ENCODE results near the gene SLC26A4.

Gene SLC26A4

GRCh38 chr7:107693396-107693795, 32.8 kb downstream of the SLC26A4 start:
- no peak for DNase-seq (ENCODE audit: low read depth)
- no peak overlapping the region for H3K4me3 ChIP-seq (ENCODE audit: low read length)

GRCh38 chr7:107694386-107694785, 33.8 kb downstream of the SLC26A4 start:
- no peak overlapping the region for H3K4me3 ChIP-seq (ENCODE audit: low read length)
- peak; percentile 58 for DNase-seq (ENCODE audit: low read depth)
- TF ChIP-seq CTCF (conservative IDR thresholded peaks at IDR 0.05; ENCODE audit: low read length), result no peak

More at GRCh38 chr7:107693396-107693795, 32.8 kb downstream of the SLC26A4 start:
- no peak for TF ChIP-seq CTCF (conservative IDR thresholded peaks at IDR 0.05; ENCODE audit: low read length)

- no peak overlapping the region for H3K4me3 ChIP-seq (ENCODE audit: low read length)
- no peak for TF ChIP-seq CTCF (conservative IDR thresholded peaks at IDR 0.05; ENCODE audit: low read length)
- DNase-seq (ENCODE audit: low read depth), result peak; percentile 27
Observed at GRCh38 chr7:107696330-107696946, 35.8 kb downstream of the SLC26A4 start.

- no peak overlapping the region for H3K4me3 ChIP-seq (ENCODE audit: low read length)
- DNase-seq (ENCODE audit: low read depth), result no peak
- no peak for TF ChIP-seq CTCF (conservative IDR thresholded peaks at IDR 0.05; ENCODE audit: low read length)
Observed at GRCh38 chr7:107697321-107698049, 36.9 kb downstream of the SLC26A4 start.

GRCh38 chr7:107700570-107700969, 39.9 kb downstream of the SLC26A4 start:
- peak; percentile 22 for DNase-seq (ENCODE audit: low read depth)
- TF ChIP-seq CTCF (conservative IDR thresholded peaks at IDR 0.05; ENCODE audit: low read length), result no peak
- no peak overlapping the region for H3K4me3 ChIP-seq (ENCODE audit: low read length)

GRCh38 chr7:107701191-107701590, 40.6 kb downstream of the SLC26A4 start:
- no peak for TF ChIP-seq CTCF (conservative IDR thresholded peaks at IDR 0.05; ENCODE audit: low read length)
- no peak for DNase-seq (ENCODE audit: low read depth)
- H3K4me3 ChIP-seq (ENCODE audit: low read length), result no peak overlapping the region

- no peak overlapping the region for H3K4me3 ChIP-seq (ENCODE audit: low read length)
- no peak for TF ChIP-seq CTCF (conservative IDR thresholded peaks at IDR 0.05; ENCODE audit: low read length)
- no peak for DNase-seq (ENCODE audit: low read depth)
Observed at GRCh38 chr7:107703219-107703618, 42.6 kb downstream of the SLC26A4 start.
